GM12878 (cell line): Measurements from ENCODE around the gene TMEM132D. TPM values are rescaled to one million over a fixed set of nuclear protein-coding genes. Genes with fewer than 3 reads are reported as not detected.

Experiments
- ATAC-seq: fragments of 200-7000 bp; cut with Tn5 transposase; 3 replicates; pipeline ENCODE4 v1.9.1; 2020; ENCODE audit warnings: mild to moderate bottlenecking, moderate library complexity
- BruUV-seq: library from RNA; stranded (reverse); fragments of 400-500 nt; replicated peaks from 2 replicates; lab custom pipeline; 2021; lab: Mats Ljungman, UMichigan
- CTCF ChIA-PET: fragments of 300-600 bp; sonication (Branson Sonifier 250); formaldehyde crosslinking; extraction: SDS; loops from one replicate; lab custom pipeline; 2021; ENCODE audit warnings: inconsistent platforms; lab: Yijun Ruan, JAX
- POLR2A ChIA-PET: fragments of 350-600 bp; formaldehyde crosslinking; extraction: SDS; loops from one replicate; lab custom pipeline; 2021; ENCODE audit warnings: inconsistent platforms; lab: Charles Lee
- RAD21 ChIA-PET: fragments of 300-600 bp; sonication (Branson Sonifier 250); formaldehyde crosslinking; loops from one replicate; lab custom pipeline; 2023; ENCODE audit warnings: antibody characterized with exemption; ENCODE audit not compliant: unreplicated experiment; lab: Charles Lee
- SMC1A ChIA-PET: fragments of 300-600 bp; sonication (Branson Sonifier 250); formaldehyde crosslinking; loops from one replicate; lab custom pipeline; 2023; ENCODE audit not compliant: unreplicated experiment, uncharacterized antibody; lab: Charles Lee
- DNase-seq: peaks from one replicate; pipeline ENCODE4 v3.0.0-alpha.2; 2011; ENCODE audit warnings: low read depth, low spot score
- FAIRE-seq: peaks from 3 replicates; lab custom pipeline; 2011; peaks lifted over from hg19 to GRCh38; lab: Jason Lieb, UNC
- H2AFZ ChIP-seq: 2 replicates; pipeline ENCODE4 v1.6.0; 2011; ENCODE audit warnings: low read depth, low read length, control low read depth; ENCODE audit not compliant: control insufficient read depth
- H3K27ac ChIP-seq: 2 replicates; pipeline ENCODE4 v1.5.1; 2011; ENCODE audit warnings: control low read depth; ENCODE audit not compliant: control insufficient read depth, insufficient read depth
- H3K27me3 ChIP-seq, 2 experiments: replicated peaks in 1 of 2; 2 replicates each; pipeline versions ENCODE4 v1.6.0 to v1.6.1; 2011; ENCODE audit warnings: low read length in 1 of 2; ENCODE audit not compliant: control insufficient read depth in 2 of 2, insufficient read depth in 2 of 2
- H3K36me3 ChIP-seq, 2 experiments: 2 replicates each; pipeline ENCODE4 v1.5.1; 2011; ENCODE audit warnings: low read length in 1 of 2; ENCODE audit not compliant: control insufficient read depth in 2 of 2, insufficient read depth in 2 of 2
- H3K4me1 ChIP-seq: 2 replicates; pipeline ENCODE4 v1.6.1; 2011; ENCODE audit warnings: mild to moderate bottlenecking, low read length, moderate library complexity, mixed read lengths; ENCODE audit not compliant: control insufficient read depth, insufficient read depth
- H3K4me2 ChIP-seq: 2 replicates; pipeline ENCODE4 v1.6.0; 2011; ENCODE audit warnings: control low read depth; ENCODE audit not compliant: control insufficient read depth, insufficient read depth
- H3K4me3 ChIP-seq: fragments of 200-600 bp; sonication (generic); 2 replicates; pipeline ENCODE4 v1.5.1; 2016
- H3K79me2 ChIP-seq: 2 replicates; pipeline ENCODE4 v1.6.0; 2011; ENCODE audit warnings: low read length; ENCODE audit not compliant: control insufficient read depth, insufficient read depth
- H3K9ac ChIP-seq: 2 replicates; pipeline ENCODE4 v1.8.0; 2011; ENCODE audit warnings: low read length, control low read depth, mixed read lengths; ENCODE audit not compliant: control insufficient read depth, insufficient read depth
- H3K9me3 ChIP-seq: replicated peaks from 3 replicates; pipeline ENCODE4 v1.5.1; 2011; ENCODE audit warnings: mild to moderate bottlenecking, low read length; ENCODE audit not compliant: control insufficient read depth, insufficient read depth
- H4K20me1 ChIP-seq: 2 replicates; pipeline ENCODE4 v1.6.0; 2011; ENCODE audit not compliant: control insufficient read depth, insufficient read depth
- ATF2 ChIP-seq: IDR thresholded peaks from 2 replicates; pipeline ENCODE4 v1.6.1; 2012; ENCODE audit warnings: low read length, inconsistent platforms
- ATF7 ChIP-seq: fragments of 450-650 bp; IDR thresholded peaks from 2 replicates; pipeline ENCODE4 v1.6.1; 2016; ENCODE audit warnings: low read depth, mild to moderate bottlenecking
- EED ChIP-seq: sonication (generic); IDR thresholded peaks from 2 replicates; pipeline ENCODE4 v1.6.1; 2016; ENCODE audit warnings: antibody characterized with exemption, low read depth
- HDAC2 ChIP-seq: fragments of 200-600 bp; sonication (generic); IDR thresholded peaks from 2 replicates; pipeline ENCODE4 v1.6.1; 2017
- IRF4 ChIP-seq: IDR thresholded peaks from 2 replicates; pipeline ENCODE4 v1.6.1; 2011; ENCODE audit warnings: low read depth, low read length
- NFIC ChIP-seq: IDR thresholded peaks from 2 replicates; pipeline ENCODE4 v1.6.1; 2012; ENCODE audit warnings: low read depth, mild to moderate bottlenecking, inconsistent platforms, low read length, moderate library complexity
- NR2C1 ChIP-seq: fragments of 450-650 bp; IDR thresholded peaks from 2 replicates; pipeline ENCODE4 v1.6.1; 2017; ENCODE audit warnings: antibody characterized with exemption, mild to moderate bottlenecking, moderate library complexity
- NR2C2 ChIP-seq: IDR thresholded peaks from 2 replicates; pipeline ENCODE4 v1.6.1; 2011; ENCODE audit warnings: borderline replicate concordance, low read depth; ENCODE audit not compliant: control insufficient read depth, insufficient read length
- SIX5 ChIP-seq: IDR thresholded peaks from 2 replicates; pipeline ENCODE4 v1.6.1; 2011; ENCODE audit warnings: mild to moderate bottlenecking, low read depth, low read length, moderate library complexity; ENCODE audit not compliant: severe bottlenecking
- SMC3 ChIP-seq: IDR thresholded peaks from 2 replicates; pipeline ENCODE4 v1.6.1; 2011; ENCODE audit warnings: low read length, improper control_type of control experiment, borderline replicate concordance
- WGBS: methylation state at CpG from one replicate; pipeline ENCODE4 v1.1.6; 2016; ENCODE audit warnings: low lambda C conversion rate; ENCODE audit not compliant: insufficient replicate concordance, insufficient coverage; ENCODE audit errors: missing lambda C conversion rate; 5-methylcytosine and 5-hydroxymethylcytosine counted together
- in situ Hi-C: fragments of 300-500 bp; cut with MboI; formaldehyde crosslinking; loops from 9 replicates; pipeline ENCODE4 v1.14.3; 2018; ENCODE audit warnings: mixed read lengths
- intact Hi-C: fragments of 100-400 bp; cut with micrococcal nuclease; formaldehyde crosslinking; loops from one replicate; pipeline ENCODE4 v1.14.2; 2022; ENCODE audit not compliant: unreplicated experiment
- polyA plus RNA-seq, 11 experiments: library from polyadenylated mRNA; depleted of rRNA in 4 of 11; unstranded in 6 of 11; stranded (reverse) in 5 of 11; fragments of >200 nt; fragmentation: Nextera tagmentation in 4 of 11; fragmentation: Illumina TruSeq in 1 of 11; extraction: Ambion mirVana in 4 of 11; extraction: Trizol in 1 of 11; gene quantifications; 1 replicate in 1 of 11; 2 replicates in 10 of 11; pipeline versions ENCODE4 v1.2.1 to v1.2.3, GENCODE V29; 2011 to 2016; ENCODE audit warnings: inconsistent platforms in 2 of 11, missing spikeins in 2 of 11, low read depth in 1 of 11
- total RNA-seq, 4 experiments: library from RNA; depleted of rRNA in 3 of 4; stranded (reverse); fragments of >200 nt in 3 of 4; fragmentation: Illumina TruSeq in 1 of 4; extraction: Trizol in 1 of 4; gene quantifications; 2 replicates each; pipeline versions ENCODE4 v1.2.1 to v1.2.3, GENCODE V29; 2013 to 2021
- TF ChIP-seq, protein P1 (sequence below): IDR thresholded peaks from 2 replicates; pipeline ENCODE4 v1.6.1; 2012; ENCODE audit warnings: low read depth, low read length, improper control_type of control experiment

TMEM132D gene
- total and polyA plus RNA-seq, 10 of the 15 experiments (the other 5 are each of a cell fraction or from before 2014, with no cell fraction given) = under 0.01 to 0.12 (median 0.02) TPM; not detected in 3

GRCh38 chr12:129696405-129696804, 207.4 kb downstream of the TMEM132D start (continued):
- no peak for TF ChIP-seq SMC3
- TF ChIP-seq, all 136 proteins: peak for 0

GRCh38 chr12:129693731-129694130, 210.1 kb downstream of the TMEM132D start:
- Histone ChIP-seq H3K9me3 (no peaks in the 10 kb centered on the region), H3K36me3 (no peaks in the 10 kb centered on the region), H3K4me3 (no peak overlapping the region), H3K4me2 (no peak overlapping the region), H3K79me2 (no peaks in the 10 kb centered on the region), H3K27ac (no peak overlapping the region), H4K20me1 (no peaks in the 10 kb centered on the region), H3K27me3 (no peaks in the 10 kb centered on the region), H2AFZ (no peak overlapping the region), H3K9ac (no peak overlapping the region), H3K4me1 (no peaks in the 10 kb centered on the region)
- no TSS peak for BruUV-seq
- ChIA-PET SMC1A (no interaction called here), CTCF (no interaction called here), POLR2A (no interaction called here), RAD21 (no interaction called here)
- TF ChIP-seq NR2C2 (no peak), EED (no peak), ATF2 (no peak), ATF7 (no peak), NFIC (no peak), HDAC2 (no peak), SIX5 (no peak), NR2C1 (no peak), IRF4 (no peak)
- TF ChIP-seq, protein P1, sequence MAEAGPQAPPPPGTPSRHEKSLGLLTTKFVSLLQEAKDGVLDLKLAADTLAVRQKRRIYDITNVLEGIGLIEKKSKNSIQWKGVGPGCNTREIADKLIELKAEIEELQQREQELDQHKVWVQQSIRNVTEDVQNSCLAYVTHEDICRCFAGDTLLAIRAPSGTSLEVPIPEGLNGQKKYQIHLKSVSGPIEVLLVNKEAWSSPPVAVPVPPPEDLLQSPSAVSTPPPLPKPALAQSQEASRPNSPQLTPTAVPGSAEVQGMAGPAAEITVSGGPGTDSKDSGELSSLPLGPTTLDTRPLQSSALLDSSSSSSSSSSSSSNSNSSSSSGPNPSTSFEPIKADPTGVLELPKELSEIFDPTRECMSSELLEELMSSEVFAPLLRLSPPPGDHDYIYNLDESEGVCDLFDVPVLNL = no peak
- WGBS = 54% methylated on average over 8 of the region's 8 CpGs
- ATAC-seq (no peak), DNase-seq (no peak), FAIRE-seq (no peak)
- intact Hi-C loops (no loop called here), in situ Hi-C loops (no loop called here)
